ENCODE results near the gene GMDS.

GMDS gene

GRCh38 chr6:2245103-2245876 lies at the start of gene GMDS:
GMDS (minus strand) TSS chr6:2245605.
- peak; percentile 70 for DNase-seq (ENCODE audit: low read depth)
- peak within 1 kb of the TSS; percentile 93 for H3K4me3 ChIP-seq (ENCODE audit: low read depth, low read length)

- no peak for DNase-seq (ENCODE audit: low read depth)
These were observed 40.1 kb upstream of the GMDS start for GRCh38 chr6:2285510-2285909.

GRCh38 chr6:2275892-2276242 lies 30.5 kb upstream of the GMDS start:
- no peak for DNase-seq (ENCODE audit: low read depth)
- H3K4me3 ChIP-seq (ENCODE audit: low read depth, low read length) = no peak overlapping the region

More at GRCh38 chr6:2285510-2285909, 40.1 kb upstream of the GMDS start:
- no peak overlapping the region for H3K4me3 ChIP-seq (ENCODE audit: low read depth, low read length)

GRCh38 chr6:2274981-2275891 lies 29.8 kb upstream of the GMDS start:
- peak; percentile 6 for DNase-seq (ENCODE audit: low read depth)
- no peak overlapping the region for H3K4me3 ChIP-seq (ENCODE audit: low read depth, low read length)

- no peak overlapping the region for H3K4me3 ChIP-seq (ENCODE audit: low read depth, low read length)
- DNase-seq (ENCODE audit: low read depth) = no peak
These were observed 27.3 kb upstream of the GMDS start for GRCh38 chr6:2272696-2273095.

GRCh38 chr6:2270054-2270453 lies 24.6 kb upstream of the GMDS start:
- no peak for DNase-seq (ENCODE audit: low read depth)
- H3K4me3 ChIP-seq (ENCODE audit: low read depth, low read length) = no peak overlapping the region

GRCh38 chr6:2266841-2267240 lies 21.4 kb upstream of the GMDS start:
- DNase-seq (ENCODE audit: low read depth) = no peak
- H3K4me3 ChIP-seq (ENCODE audit: low read depth, low read length) = no peak overlapping the region

- H3K4me3 ChIP-seq (ENCODE audit: low read depth, low read length) = no peak overlapping the region
- DNase-seq (ENCODE audit: low read depth) = no peak
These were observed 20.8 kb upstream of the GMDS start for GRCh38 chr6:2266031-2266795.

GRCh38 chr6:2264932-2265331 lies 19.5 kb upstream of the GMDS start:
- H3K4me3 ChIP-seq (ENCODE audit: low read depth, low read length) = no peak overlapping the region
- DNase-seq (ENCODE audit: low read depth) = peak; percentile 10

- H3K4me3 ChIP-seq (ENCODE audit: low read depth, low read length) = no peak overlapping the region
- DNase-seq (ENCODE audit: low read depth) = no peak
These were observed 18.5 kb upstream of the GMDS start for GRCh38 chr6:2263896-2264295.

GRCh38 chr6:2259574-2259973 lies 14.2 kb upstream of the GMDS start:
- DNase-seq (ENCODE audit: low read depth) = no peak
- H3K4me3 ChIP-seq (ENCODE audit: low read depth, low read length) = no peak overlapping the region

- no peak overlapping the region for H3K4me3 ChIP-seq (ENCODE audit: low read depth, low read length)
- DNase-seq (ENCODE audit: low read depth) = no peak
These were observed 13.6 kb upstream of the GMDS start for GRCh38 chr6:2259002-2259494.

GRCh38 chr6:2258112-2258511 lies 12.7 kb upstream of the GMDS start:
- H3K4me3 ChIP-seq (ENCODE audit: low read depth, low read length) = no peak overlapping the region
- DNase-seq (ENCODE audit: low read depth) = no peak

GRCh38 chr6:2257363-2257762 lies 12.0 kb upstream of the GMDS start:
- no peak overlapping the region for H3K4me3 ChIP-seq (ENCODE audit: low read depth, low read length)
- DNase-seq (ENCODE audit: low read depth) = no peak

GRCh38 chr6:2254747-2255146 lies 9.3 kb upstream of the GMDS start:
- H3K4me3 ChIP-seq (ENCODE audit: low read depth, low read length) = no peak overlapping the region
- DNase-seq (ENCODE audit: low read depth) = no peak

- H3K4me3 ChIP-seq (ENCODE audit: low read depth, low read length) = no peak overlapping the region
- no peak for DNase-seq (ENCODE audit: low read depth)
These were observed 3.7 kb upstream of the GMDS start for GRCh38 chr6:2249126-2249525.

GRCh38 chr6:2247664-2248063 lies 2.3 kb upstream of the GMDS start:
- H3K4me3 ChIP-seq (ENCODE audit: low read depth, low read length) = no peak overlapping the region
- DNase-seq (ENCODE audit: low read depth) = no peak

GRCh38 chr6:2245877-2246863 lies 765 bp upstream of the GMDS start:
- peak overlapping the region; percentile 93 for H3K4me3 ChIP-seq (ENCODE audit: low read depth, low read length)
- DNase-seq (ENCODE audit: low read depth) = no peak

All from skeletal muscle cell (primary cell).